Transverse colon (tissue), 4 donors: ENCODE results near the gene AKIRIN2. TPM values are rescaled to one million over a fixed set of nuclear protein-coding genes. Genes with fewer than 3 reads are reported as not detected.
A peak's percentile ranks its signal among the peaks of the same experiment; 100 is the strongest.

Experiments
- DNase-seq: peaks from one replicate; pipeline ENCODE4 v3.0.0-alpha.2; 2019
- H3K27ac ChIP-seq, 4 donors: fragments of 200-600 bp; sonication (generic); 2 replicates each; pipeline ENCODE4 v1.5.1; 2016 to 2018; ENCODE audit warnings: inconsistent platforms in 4 of 4
- H3K27me3 ChIP-seq: fragments of 200-600 bp; sonication (generic); 2 replicates; pipeline ENCODE4 v1.5.1; 2017; ENCODE audit warnings: inconsistent platforms
- H3K36me3 ChIP-seq, 4 donors: fragments of 200-600 bp; sonication (generic); 2 replicates each; pipeline ENCODE4 v1.5.1; 2017 to 2019; ENCODE audit warnings: inconsistent platforms in 4 of 4
- H3K4me1 ChIP-seq, 4 donors: fragments of 200-600 bp; sonication (generic); 2 replicates each; pipeline ENCODE4 v1.5.1; 2017 to 2020; ENCODE audit warnings: inconsistent platforms in 4 of 4
- H3K4me3 ChIP-seq, 4 donors: fragments of 200-600 bp; sonication (generic); 1 replicate in 1 of 4; 2 replicates in 3 of 4; pipeline versions ENCODE4 v1.5.1 to v1.6.1; 2017 to 2019; ENCODE audit warnings: inconsistent platforms in 4 of 4
- H3K9me3 ChIP-seq, 2 donors: fragments of 200-600 bp; sonication (generic); 2 replicates each; pipeline ENCODE4 v1.5.1; 2017 to 2019; ENCODE audit warnings: inconsistent platforms in 2 of 2
- CTCF ChIP-seq, 5 experiments: fragments of 200-600 bp in 3 of 5; fragments of 450-650 bp in 2 of 5; sonication (generic) in 3 of 5; IDR thresholded peaks; 1 replicate in 2 of 5; 2 replicates in 3 of 5; pipeline ENCODE4 v1.5.1; 2016 to 2017; ENCODE audit warnings: antibody characterized with exemption in 5 of 5, inconsistent platforms in 3 of 5, mild to moderate bottlenecking in 2 of 5, moderate library complexity in 1 of 5
- EP300 ChIP-seq: sonication (generic); formaldehyde crosslinking; IDR thresholded peaks from one replicate; pipeline ENCODE4 v1.6.1; 2017; ENCODE audit warnings: antibody characterized with exemption, low read depth
- POLR2A ChIP-seq: fragments of 450-650 bp; IDR thresholded peaks from one replicate; pipeline ENCODE4 v1.6.1; 2016; ENCODE audit warnings: antibody characterized with exemption, mild to moderate bottlenecking, moderate library complexity
- POLR2AphosphoS5 ChIP-seq, 3 donors: sonication (generic); formaldehyde crosslinking; IDR thresholded peaks; one replicate each; pipeline ENCODE4 v1.6.1; 2016; ENCODE audit warnings: antibody characterized with exemption in 3 of 3
- WGBS, 2 donors: methylation state at CpG; one replicate each; pipeline ENCODE4 v1.1.5; 2018; ENCODE audit warnings: low coverage in 1 of 2; 5-methylcytosine and 5-hydroxymethylcytosine counted together
- in situ Hi-C, 4 donors: fragments of 200-750 bp; cut with MboI; loops; one replicate each; pipeline versions ENCODE4 v1.15.0 to v1.15.1; 2017; ENCODE audit warnings: low sequenced_read_pairs in 3 of 4, low pct_ligation_motif_present in 1 of 4, low pct_unique_long_range_greater_than_20kb in 1 of 4
- intact Hi-C: fragments of 100-400 bp; cut with DNase I; formaldehyde crosslinking; loops from one replicate; pipeline ENCODE4 v1.15.1; 2023; ENCODE audit warnings: low total_unique reads
- total RNA-seq, 4 donors: library from RNA; depleted of rRNA; stranded (reverse); fragments of >200 nt; gene quantifications; one replicate each; pipeline ENCODE4 v1.1.0, GENCODE V29; 2016

Gene AKIRIN2
- total RNA-seq, 4 donors from 2014 or later, result 16.3 to 44.9 (median 20.7) TPM

- Histone ChIP-seq H3K27me3 (no peaks in the 10 kb centered on the region), H3K36me3 (no peaks in the 10 kb centered on the region), H3K27ac (peak overlapping the region; percentile 74 to 83 (median 80)), H3K9me3 (no peaks in the 10 kb centered on the region), H3K4me1 (peaks cover 0 to 48% (median 32%) of the 10 kb centered on the region in 4 donors), H3K4me3 (no peak overlapping the region)
- TF ChIP-seq POLR2AphosphoS5 (IDR thresholded peaks at IDR 0.05) (peak; percentile 39 to 81 (median 77)), POLR2A (no peak)
- in situ Hi-C loops (no loop called here), intact Hi-C loops (loop anchor here (10.0 kb wide), 1 partner anchor 877 kb away; no protein-coding TSS in a partner anchor)
- peak; percentile 94 for DNase-seq
- WGBS, 2 donors, result 8 to 20% methylated on average over 2 to 4 of the region's 4 CpGs
These were observed 30.0 kb upstream of the AKIRIN2 start for GRCh38 chr6:87731818-87732661.

DNA sequence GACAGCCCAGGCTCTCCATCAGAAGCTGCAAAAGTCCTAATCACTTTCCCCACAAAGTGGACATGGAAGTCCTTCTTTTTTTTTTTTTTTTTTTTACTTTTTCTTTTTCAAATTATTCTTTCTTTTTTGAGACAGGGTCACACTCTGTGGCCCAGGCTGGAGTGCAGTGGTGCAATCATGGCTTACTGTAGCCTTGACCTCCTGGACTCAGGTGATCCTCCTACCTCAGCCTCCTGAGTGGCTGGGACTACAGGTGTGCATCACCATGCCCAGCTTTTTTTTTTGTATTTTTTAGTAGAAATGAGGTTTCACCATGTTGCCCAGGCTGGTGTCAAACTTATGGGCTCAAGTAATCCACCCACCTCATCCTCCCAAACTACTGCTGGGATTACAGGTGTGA lies 29.0 kb upstream of the AKIRIN2 start:
- Histone ChIP-seq H3K36me3 (no peaks in the 10 kb centered on the region), H3K27ac (peak overlapping the region in 2 of 4 donors; percentile 79 to 83), H3K9me3 (no peaks in the 10 kb centered on the region), H3K27me3 (no peaks in the 10 kb centered on the region), H3K4me1 (peaks cover 0 to 48% (median 32%) of the 10 kb centered on the region in 4 donors), H3K4me3 (no peak overlapping the region)
- intact Hi-C loops (loop anchor here (10.0 kb wide), 1 partner anchor 876 kb away; no protein-coding TSS in a partner anchor), in situ Hi-C loops (no loop called here)
- no peak for DNase-seq
- no peak for TF ChIP-seq POLR2AphosphoS5 (IDR thresholded peaks at IDR 0.05)
- no peak for TF ChIP-seq POLR2A
- no peak for TF ChIP-seq EP300
- no peak for TF ChIP-seq CTCF (IDR thresholded peaks at IDR 0.05)

GRCh38 chr6:87729965-87730719 lies 28.1 kb upstream of the AKIRIN2 start:
- peaks cover 0 to 48% (median 32%) of the 10 kb centered on the region in 4 donors for H3K4me1 ChIP-seq
- DNase-seq, result peak; percentile 40
- TF ChIP-seq POLR2AphosphoS5 (IDR thresholded peaks at IDR 0.05) (no peak), CTCF (IDR thresholded peaks at IDR 0.05) (no peak)
- H3K9me3 ChIP-seq, result no peaks in the 10 kb centered on the region
- 57 to 62% methylated on average over 6 of the region's 6 CpGs for WGBS, 2 donors
- H3K4me3 ChIP-seq, result no peak overlapping the region
- in situ Hi-C loops, result no loop called here
- intact Hi-C loops, result loop anchor here (10.0 kb wide), 1 partner anchor 875 kb away; no protein-coding TSS in a partner anchor
- peak overlapping the region in 2 of 4 donors; percentile 1 to 49 for H3K27ac ChIP-seq
- no peaks in the 10 kb centered on the region for H3K27me3 ChIP-seq
- H3K36me3 ChIP-seq, result no peaks in the 10 kb centered on the region

DNA sequence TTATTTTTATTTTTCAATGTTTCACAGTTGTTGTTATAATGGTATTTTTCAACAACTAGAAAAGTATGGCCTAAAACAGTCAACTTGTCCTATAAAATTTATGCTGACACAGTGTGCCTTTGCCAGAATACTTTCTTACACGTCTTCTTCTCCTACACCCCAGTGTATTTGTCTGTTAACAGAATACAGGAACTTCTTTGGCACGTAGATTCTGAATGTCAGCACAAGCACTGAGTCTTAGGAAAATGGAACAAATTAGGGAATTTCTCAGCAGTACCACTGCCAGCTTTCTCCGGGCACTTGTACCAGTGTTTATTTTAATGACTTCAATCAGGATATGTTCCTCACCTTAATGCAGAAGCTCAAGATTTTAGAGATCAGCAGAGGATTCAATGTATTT lies 26.7 kb upstream of the AKIRIN2 start:
- no peaks in the 10 kb centered on the region for H3K36me3 ChIP-seq
- intact Hi-C loops, result no loop called here
- DNase-seq, result no peak
- WGBS, 2 donors, result 22 to 42% methylated on average over 3 of the region's 3 CpGs
- H3K27me3 ChIP-seq, result no peaks in the 10 kb centered on the region
- in situ Hi-C loops, result no loop called here
- H3K4me3 ChIP-seq, result no peak overlapping the region
- peak overlapping the region in 2 of 4 donors; percentile 40 to 50 for H3K27ac ChIP-seq
- no peak for TF ChIP-seq CTCF (IDR thresholded peaks at IDR 0.05)
- TF ChIP-seq POLR2A, result no peak
- no peak for TF ChIP-seq EP300
- peaks cover 0 to 48% (median 32%) of the 10 kb centered on the region in 4 donors for H3K4me1 ChIP-seq
- no peaks in the 10 kb centered on the region for H3K9me3 ChIP-seq
